Glomerular visceral epithelial cell (primary cell): ENCODE results near the gene EDA.

ENCODE experiments used
- DNase-seq: peaks from one replicate; pipeline ENCODE4 v3.0.0-alpha.2; 2016; ENCODE audit errors: extremely low spot score

EDA gene

DNA sequence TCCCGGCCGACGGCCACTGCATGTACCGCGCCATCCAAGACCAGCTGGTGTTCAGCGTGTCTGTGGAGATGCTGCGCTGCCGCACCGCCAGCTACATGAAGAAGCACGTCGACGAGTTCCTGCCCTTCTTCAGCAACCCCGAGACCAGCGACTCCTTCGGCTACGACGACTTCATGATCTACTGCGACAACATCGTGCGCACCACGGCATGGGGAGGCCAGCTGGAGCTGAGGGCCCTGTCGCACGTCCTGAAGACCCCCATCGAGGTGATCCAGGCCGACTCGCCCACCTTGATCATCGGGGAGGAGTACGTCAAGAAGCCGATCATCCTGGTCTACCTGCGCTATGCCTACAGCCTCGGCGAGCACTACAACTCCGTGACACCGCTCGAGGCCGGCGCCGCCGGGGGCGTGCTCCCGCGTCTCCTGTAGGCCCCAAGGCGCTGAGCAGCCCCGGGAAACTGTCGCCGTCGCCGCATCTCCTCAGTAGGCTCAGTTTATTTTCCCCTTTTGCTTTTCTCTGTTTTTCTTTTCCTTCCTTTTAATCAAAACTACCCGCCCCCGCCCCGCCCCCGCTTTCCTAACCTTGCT is 447.1 kb downstream of the EDA start:
- no peak for DNase-seq

DNA sequence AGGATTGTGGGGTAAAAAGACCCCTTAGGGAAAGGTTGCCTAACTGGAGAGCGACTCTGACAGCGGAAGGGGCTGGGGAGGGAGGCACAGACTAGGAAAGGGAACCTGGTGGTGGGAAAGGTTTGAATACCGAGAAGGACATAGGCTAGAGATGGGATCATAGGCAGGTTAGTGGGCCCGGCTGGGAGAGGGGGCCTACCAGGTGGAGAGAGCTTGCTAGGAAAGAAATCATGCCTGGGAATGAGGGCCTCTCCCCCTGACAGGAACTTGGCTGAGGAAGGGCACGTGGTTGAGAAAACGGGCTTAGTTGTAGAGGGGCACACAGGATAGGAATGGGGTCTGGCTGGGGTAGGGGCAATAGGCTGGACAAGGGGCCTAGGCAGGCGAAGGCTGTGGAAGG is 450.7 kb downstream of the EDA start:
- DNase-seq = no peak

DNA sequence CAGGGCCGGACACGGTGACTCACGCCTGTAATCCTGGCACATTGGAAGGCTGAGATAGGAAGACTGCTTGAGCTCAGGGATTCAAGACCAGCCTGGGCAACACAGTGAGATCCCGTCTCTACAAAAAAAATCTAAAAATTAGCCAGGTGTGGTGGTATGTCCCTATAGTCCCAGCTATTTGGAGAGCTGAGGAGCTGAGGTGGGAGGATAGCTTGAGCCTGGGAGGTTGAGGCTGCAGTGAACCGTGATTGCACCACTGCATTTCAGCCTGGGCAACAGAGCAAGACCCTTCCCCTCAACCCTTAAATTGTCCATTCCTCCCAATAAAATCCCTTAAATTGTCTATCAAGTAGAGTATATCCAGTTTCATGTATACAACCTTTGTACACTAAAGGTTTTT is 463.4 kb downstream of the EDA start:
- no peak for DNase-seq

DNA sequence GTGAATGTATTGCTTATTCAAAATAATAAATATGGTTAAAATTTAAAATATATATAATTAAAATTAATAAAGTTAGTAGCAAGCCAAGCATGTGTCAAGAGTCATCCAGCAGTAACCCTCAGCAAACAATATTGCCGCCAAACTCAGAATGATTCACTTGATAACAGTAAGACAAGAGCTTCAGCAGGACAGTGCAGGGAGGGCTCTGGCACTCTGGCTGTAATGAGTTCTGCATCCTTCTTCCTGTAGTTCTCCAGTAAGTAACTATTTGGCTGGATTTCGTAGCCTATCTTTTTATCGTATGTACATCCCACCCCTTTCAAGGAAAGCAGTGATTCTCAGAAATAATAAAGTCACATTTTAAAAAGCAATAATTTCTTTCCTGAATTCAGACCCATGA is 464.0 kb downstream of the EDA start:
- no peak for DNase-seq

DNA sequence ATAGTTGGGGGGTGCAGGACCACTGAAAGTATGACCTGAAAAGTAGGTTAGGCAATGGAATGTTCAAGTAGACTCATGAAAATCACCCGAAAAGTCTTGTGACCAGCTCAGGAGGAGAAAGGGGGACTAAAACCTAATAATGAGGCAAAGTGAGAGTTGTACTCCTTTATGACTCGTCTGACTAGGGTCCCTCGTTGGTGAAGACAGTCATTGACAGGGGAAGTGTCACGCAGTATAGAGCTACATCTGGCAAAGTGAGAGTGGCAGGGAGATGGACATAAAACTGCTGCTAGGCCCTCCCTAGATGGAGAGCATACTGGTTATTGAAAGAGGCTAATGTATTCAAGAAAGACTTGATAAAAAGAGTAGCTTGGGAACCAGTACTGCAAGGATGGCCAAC is 466.8 kb downstream of the EDA start:
- no peak for DNase-seq

DNA sequence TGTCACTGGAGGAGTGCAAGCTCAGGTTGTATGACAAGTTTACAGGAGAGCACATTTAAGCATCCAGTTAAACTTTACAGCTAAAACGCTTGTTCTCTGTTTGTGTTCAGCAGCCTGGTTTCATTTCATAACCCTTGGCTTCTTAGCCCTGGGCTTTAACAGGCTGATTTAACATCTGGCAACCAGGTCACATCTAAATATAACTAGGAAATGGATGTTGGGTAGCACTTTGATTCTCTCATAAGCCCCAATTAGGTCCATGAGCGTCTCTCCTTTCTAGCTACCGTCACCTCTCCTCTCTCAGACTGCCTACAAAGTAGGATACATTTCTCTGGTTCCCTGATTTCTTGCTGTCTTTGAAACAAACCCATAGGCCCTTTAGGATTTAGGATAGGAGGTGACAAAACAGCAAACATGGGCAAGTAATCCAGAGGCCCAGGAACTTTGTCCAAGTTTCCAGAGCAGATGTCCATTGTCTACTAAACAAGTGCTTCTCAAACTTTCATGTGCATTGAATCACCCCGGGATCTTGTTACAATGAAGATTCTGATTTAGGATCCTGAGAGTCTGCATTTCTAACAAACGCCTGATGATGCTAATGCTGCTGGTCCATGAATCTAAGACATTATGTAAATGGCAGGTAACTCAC is 468.8 kb downstream of the EDA start:
- no peak for DNase-seq

DNA sequence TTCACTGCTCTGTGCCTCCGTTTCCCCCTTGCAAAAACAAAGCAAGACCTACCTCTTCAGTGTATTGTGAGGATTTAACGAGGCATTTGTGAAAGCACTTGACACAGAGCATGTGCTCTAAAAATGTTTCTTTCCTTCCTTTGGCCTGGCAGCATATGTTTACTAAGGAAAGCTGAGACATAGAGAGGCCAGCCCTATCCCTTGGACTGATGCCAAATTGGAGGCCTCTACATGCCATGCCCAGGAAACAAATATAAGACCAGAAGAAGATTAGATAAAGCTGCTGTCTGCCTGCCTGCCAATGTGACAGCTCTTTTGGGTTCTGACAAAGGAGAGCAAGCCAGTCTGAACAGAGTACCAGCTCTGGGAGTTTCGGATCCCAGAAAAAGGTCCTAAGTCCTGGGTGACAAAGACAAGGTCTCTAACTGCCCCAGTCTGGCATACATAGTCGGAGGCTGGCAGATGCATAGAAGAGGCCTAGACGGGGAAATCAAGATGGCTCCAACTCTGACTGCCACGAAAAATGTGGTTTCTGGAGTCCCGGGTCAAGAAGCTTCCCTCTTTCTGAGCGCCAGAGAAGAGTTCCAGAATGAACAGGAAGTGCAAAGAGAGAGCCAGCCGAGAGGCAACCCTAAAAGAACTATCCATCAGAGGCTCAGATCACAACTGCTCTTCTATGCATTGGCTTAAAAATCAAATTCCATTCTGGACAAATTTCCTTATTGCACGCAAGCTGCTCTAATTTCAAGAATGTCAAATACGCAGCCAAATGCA is 472.1 kb downstream of the EDA start:
- DNase-seq = no peak

DNA sequence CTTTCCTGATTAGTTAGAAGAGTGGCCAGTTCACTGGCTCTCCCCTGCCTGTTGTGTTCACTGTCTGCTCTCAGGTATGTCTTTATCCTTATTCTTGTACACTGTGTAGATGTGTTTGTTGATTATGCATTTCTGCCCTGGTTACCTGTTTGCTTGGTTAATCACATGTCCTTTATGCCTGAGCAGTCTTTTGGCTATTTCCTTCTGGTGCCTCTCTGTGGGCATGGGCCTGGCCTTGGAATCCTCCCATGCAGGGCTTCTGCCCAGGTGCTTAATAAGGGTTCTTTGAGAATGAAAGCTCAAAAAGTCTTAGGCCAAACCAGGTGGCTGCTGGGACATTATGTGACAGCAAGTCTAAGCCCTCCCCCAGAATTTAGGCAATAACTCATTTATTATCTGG is 472.8 kb downstream of the EDA start:
- DNase-seq = no peak
